ENCODE data around the gene GABRD.

GABRD gene

DNA sequence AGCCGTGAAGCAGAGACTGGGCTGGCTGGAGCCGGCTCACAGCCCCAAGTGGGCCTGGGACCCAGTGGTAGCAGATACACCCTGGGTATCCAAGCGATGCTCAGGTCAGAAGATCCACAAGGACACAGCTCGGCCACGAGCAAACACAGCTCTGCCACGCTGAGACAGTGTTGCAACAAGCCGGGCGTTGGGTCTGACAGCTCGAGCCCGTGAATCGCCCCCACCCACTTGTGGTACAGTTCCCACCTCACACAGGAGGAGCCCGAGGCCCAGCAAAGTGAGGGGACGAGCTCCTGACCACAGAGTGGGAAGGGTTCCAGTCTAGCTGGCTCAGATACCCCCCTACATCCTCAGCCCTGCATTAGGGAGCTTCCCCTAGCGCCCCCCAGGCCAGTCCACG lies 22.2 kb downstream of the GABRD start:
- Histone ChIP-seq H3K4me1 (ENCODE audit: control insufficient read depth, insufficient read depth, low read length, unreplicated experiment) (no peaks in the 10 kb centered on the region), H3K79me2 (ENCODE audit: control insufficient read depth, insufficient read depth, low read length, unreplicated experiment) (no peaks in the 10 kb centered on the region), H2AFZ (ENCODE audit: low read length, unreplicated experiment) (no peak overlapping the region), H3K27me3 (ENCODE audit: insufficient read depth, low read length) (peaks cover 27% of the 10 kb centered on the region), H3K36me3 (ENCODE audit: insufficient read depth, low read length) (no peaks in the 10 kb centered on the region), H3K4me3 (ENCODE audit: low read depth, low read length) (no peak overlapping the region), H3K27ac (ENCODE audit: low read depth, low read length) (no peak overlapping the region)

DNA sequence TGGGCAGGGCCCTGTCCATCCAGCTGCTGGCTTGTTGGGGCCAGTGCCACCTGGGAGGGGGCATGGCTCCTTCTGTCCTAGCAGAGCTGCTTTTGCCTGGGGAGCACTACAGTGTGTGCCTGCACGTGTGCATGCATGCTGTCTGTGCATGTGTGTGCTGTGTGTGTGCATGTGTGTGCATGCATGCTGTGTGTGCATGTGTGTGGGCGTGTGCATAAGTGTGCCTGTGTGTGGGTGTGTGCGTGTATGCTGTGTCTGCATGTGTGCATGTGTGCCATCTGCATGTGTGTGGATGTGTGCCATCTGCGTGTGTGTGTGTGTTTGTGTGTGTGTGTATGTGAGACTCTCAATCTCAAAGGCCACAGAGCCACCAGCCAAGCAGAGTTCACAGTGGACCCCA lies 22.7 kb downstream of the GABRD start:
- Histone ChIP-seq H3K27ac (ENCODE audit: low read depth, low read length) (no peak overlapping the region), H3K36me3 (ENCODE audit: insufficient read depth, low read length) (no peaks in the 10 kb centered on the region), H2AFZ (ENCODE audit: low read length, unreplicated experiment) (no peak overlapping the region), H3K79me2 (ENCODE audit: control insufficient read depth, insufficient read depth, low read length, unreplicated experiment) (no peaks in the 10 kb centered on the region), H3K27me3 (ENCODE audit: insufficient read depth, low read length) (peaks cover 27% of the 10 kb centered on the region), H3K4me1 (ENCODE audit: control insufficient read depth, insufficient read depth, low read length, unreplicated experiment) (no peaks in the 10 kb centered on the region), H3K4me3 (ENCODE audit: low read depth, low read length) (no peak overlapping the region)

GRCh38 chr1:2042830-2043773 lies 24.0 kb downstream of the GABRD start:
- peaks cover 23% of the 10 kb centered on the region for H3K27me3 ChIP-seq (ENCODE audit: insufficient read depth, low read length)
- H3K4me1 ChIP-seq (ENCODE audit: control insufficient read depth, insufficient read depth, low read length, unreplicated experiment) = no peaks in the 10 kb centered on the region
- H3K4me3 ChIP-seq (ENCODE audit: low read depth, low read length) = no peak overlapping the region
- no peak overlapping the region for H3K27ac ChIP-seq (ENCODE audit: low read depth, low read length)
- no peaks in the 10 kb centered on the region for H3K36me3 ChIP-seq (ENCODE audit: insufficient read depth, low read length)
- H3K79me2 ChIP-seq (ENCODE audit: control insufficient read depth, insufficient read depth, low read length, unreplicated experiment) = no peaks in the 10 kb centered on the region
- no peak overlapping the region for H2AFZ ChIP-seq (ENCODE audit: low read length, unreplicated experiment)

DNA sequence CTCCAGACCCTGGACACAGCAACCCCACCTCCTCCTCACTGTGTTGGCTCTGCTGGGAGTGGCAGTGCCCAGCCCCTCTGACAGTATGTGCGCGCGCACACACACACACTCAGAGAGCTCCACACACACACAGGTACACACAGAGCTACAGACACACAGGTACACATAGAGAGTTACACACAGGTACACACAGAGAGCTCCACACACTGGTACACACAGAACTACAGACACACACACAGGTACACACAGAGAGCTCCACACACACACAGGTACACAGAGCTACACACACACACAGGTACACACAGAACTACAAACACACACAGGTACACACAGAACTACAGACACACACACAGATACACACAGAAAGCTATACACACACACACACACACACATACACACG lies 24.7 kb downstream of the GABRD start:
- H3K27me3 ChIP-seq (ENCODE audit: insufficient read depth, low read length) = peaks cover 18% of the 10 kb centered on the region
- no peak overlapping the region for H2AFZ ChIP-seq (ENCODE audit: low read length, unreplicated experiment)
- H3K4me1 ChIP-seq (ENCODE audit: control insufficient read depth, insufficient read depth, low read length, unreplicated experiment) = no peaks in the 10 kb centered on the region
- H3K27ac ChIP-seq (ENCODE audit: low read depth, low read length) = no peak overlapping the region
- no peak overlapping the region for H3K4me3 ChIP-seq (ENCODE audit: low read depth, low read length)
- no peaks in the 10 kb centered on the region for H3K36me3 ChIP-seq (ENCODE audit: insufficient read depth, low read length)
- H3K79me2 ChIP-seq (ENCODE audit: control insufficient read depth, insufficient read depth, low read length, unreplicated experiment) = no peaks in the 10 kb centered on the region

DNA sequence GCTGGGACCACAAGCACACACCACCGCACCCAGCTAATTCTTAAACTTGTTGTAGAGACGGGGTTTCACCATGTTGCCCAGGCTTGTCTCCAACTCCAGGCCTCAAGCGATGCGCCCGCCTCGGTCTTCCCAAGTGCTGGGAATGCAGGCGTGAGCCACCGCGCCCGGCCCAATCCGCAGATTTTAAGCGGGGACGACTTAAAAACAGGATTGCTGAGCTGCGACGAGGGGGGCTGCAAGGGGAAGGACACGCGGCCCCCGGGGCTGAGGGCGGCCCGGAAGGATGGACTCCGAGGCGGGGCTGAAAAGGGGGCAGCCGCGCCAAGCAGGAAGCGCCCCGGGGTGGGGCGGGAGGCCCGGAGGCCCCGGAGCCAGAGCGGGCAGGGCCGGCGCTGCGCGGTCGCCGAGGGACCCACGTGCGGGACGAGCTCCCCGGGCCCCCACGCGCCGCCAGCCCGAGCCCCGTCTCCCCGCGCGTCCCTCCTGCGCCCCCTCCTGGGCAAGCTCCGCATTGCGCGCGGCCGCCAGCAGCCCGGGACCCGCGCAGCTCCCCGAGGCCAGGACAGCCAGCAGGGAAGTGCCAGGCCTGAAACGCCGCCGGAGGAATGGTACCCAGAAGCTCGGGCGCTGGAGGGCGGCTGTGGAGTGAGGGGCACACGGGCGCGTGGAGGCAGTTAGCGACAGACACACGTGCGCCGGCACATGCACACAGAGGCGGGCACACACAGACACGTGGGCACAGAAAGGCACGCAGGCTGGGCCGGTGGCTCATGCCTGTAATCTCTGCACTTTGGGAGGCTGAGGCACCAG lies 25.6 kb downstream of the GABRD start:
- no peaks in the 10 kb centered on the region for H3K4me1 ChIP-seq (ENCODE audit: control insufficient read depth, insufficient read depth, low read length, unreplicated experiment)
- no peaks in the 10 kb centered on the region for H3K36me3 ChIP-seq (ENCODE audit: insufficient read depth, low read length)
- no peak overlapping the region for H3K27ac ChIP-seq (ENCODE audit: low read depth, low read length)
- H3K4me3 ChIP-seq (ENCODE audit: low read depth, low read length) = peak overlapping the region; percentile 62
- H2AFZ ChIP-seq (ENCODE audit: low read length, unreplicated experiment) = peak overlapping the region; percentile 69
- H3K79me2 ChIP-seq (ENCODE audit: control insufficient read depth, insufficient read depth, low read length, unreplicated experiment) = no peaks in the 10 kb centered on the region
- peaks cover 19% of the 10 kb centered on the region for H3K27me3 ChIP-seq (ENCODE audit: insufficient read depth, low read length)

GRCh38 chr1:2045468-2046173 lies 26.5 kb downstream of the GABRD start:
- Histone ChIP-seq H2AFZ (ENCODE audit: low read length, unreplicated experiment) (no peak overlapping the region), H3K27ac (ENCODE audit: low read depth, low read length) (no peak overlapping the region), H3K4me3 (ENCODE audit: low read depth, low read length) (no peak overlapping the region), H3K36me3 (ENCODE audit: insufficient read depth, low read length) (no peaks in the 10 kb centered on the region), H3K79me2 (ENCODE audit: control insufficient read depth, insufficient read depth, low read length, unreplicated experiment) (no peaks in the 10 kb centered on the region), H3K4me1 (ENCODE audit: control insufficient read depth, insufficient read depth, low read length, unreplicated experiment) (no peaks in the 10 kb centered on the region), H3K27me3 (ENCODE audit: insufficient read depth, low read length) (peaks cover 23% of the 10 kb centered on the region)

DNA sequence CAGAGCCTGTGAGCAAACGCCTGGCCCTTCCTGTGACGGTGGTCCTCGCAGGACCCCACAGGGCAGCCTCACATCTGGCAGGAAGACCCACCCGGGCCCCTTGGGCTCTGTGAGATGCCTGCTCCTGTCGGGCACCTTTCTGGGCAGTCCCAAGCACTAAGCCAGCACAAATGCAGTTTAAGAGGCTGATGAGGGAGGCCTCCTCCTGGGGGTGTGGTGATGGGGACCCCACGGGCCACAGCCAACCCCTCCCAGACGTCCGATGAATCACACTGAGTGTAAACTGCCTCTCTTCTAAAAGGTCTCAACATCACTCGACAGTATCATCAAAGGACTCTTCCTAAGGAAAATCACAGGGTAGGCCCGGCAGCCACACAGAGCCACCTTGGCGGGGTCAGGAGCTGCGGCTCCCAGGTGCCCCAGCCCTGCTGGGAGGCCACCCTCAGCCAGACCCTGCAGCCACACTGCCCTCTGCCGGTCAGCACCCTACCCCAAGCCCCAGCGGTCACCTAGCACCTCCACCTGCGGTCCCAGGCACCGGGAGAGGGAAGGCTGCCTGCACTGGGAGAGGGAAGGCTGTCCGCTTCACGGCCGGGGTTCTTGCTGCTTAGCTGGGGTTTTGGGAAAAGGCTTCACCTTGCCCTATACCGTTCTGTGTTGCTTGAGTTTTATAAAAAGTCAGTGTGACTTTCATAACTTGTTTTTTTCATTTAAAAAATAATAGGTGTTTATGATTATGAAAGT lies 27.2 kb downstream of the GABRD start:
- no peak overlapping the region for H3K4me3 ChIP-seq (ENCODE audit: low read depth, low read length)
- H3K36me3 ChIP-seq (ENCODE audit: insufficient read depth, low read length) = no peaks in the 10 kb centered on the region
- no peak overlapping the region for H2AFZ ChIP-seq (ENCODE audit: low read length, unreplicated experiment)
- H3K79me2 ChIP-seq (ENCODE audit: control insufficient read depth, insufficient read depth, low read length, unreplicated experiment) = no peaks in the 10 kb centered on the region
- peaks cover 23% of the 10 kb centered on the region for H3K27me3 ChIP-seq (ENCODE audit: insufficient read depth, low read length)
- H3K27ac ChIP-seq (ENCODE audit: low read depth, low read length) = no peak overlapping the region
- no peaks in the 10 kb centered on the region for H3K4me1 ChIP-seq (ENCODE audit: control insufficient read depth, insufficient read depth, low read length, unreplicated experiment)

- Histone ChIP-seq H3K27ac (ENCODE audit: low read depth, low read length) (no peak overlapping the region), H2AFZ (ENCODE audit: low read length, unreplicated experiment) (no peak overlapping the region), H3K4me1 (ENCODE audit: control insufficient read depth, insufficient read depth, low read length, unreplicated experiment) (no peaks in the 10 kb centered on the region), H3K27me3 (ENCODE audit: insufficient read depth, low read length) (peaks cover 31% of the 10 kb centered on the region), H3K4me3 (ENCODE audit: low read depth, low read length) (no peak overlapping the region), H3K36me3 (ENCODE audit: insufficient read depth, low read length) (no peaks in the 10 kb centered on the region), H3K79me2 (ENCODE audit: control insufficient read depth, insufficient read depth, low read length, unreplicated experiment) (no peaks in the 10 kb centered on the region)
These were observed 28.0 kb downstream of the GABRD start for GRCh38 chr1:2046953-2047748.

GRCh38 chr1:2047749-2048729 lies 28.9 kb downstream of the GABRD start:
- Histone ChIP-seq H3K79me2 (ENCODE audit: control insufficient read depth, insufficient read depth, low read length, unreplicated experiment) (no peaks in the 10 kb centered on the region), H3K36me3 (ENCODE audit: insufficient read depth, low read length) (no peaks in the 10 kb centered on the region), H3K27ac (ENCODE audit: low read depth, low read length) (no peak overlapping the region), H3K4me3 (ENCODE audit: low read depth, low read length) (no peak overlapping the region), H2AFZ (ENCODE audit: low read length, unreplicated experiment) (no peak overlapping the region), H3K27me3 (ENCODE audit: insufficient read depth, low read length) (peaks cover 36% of the 10 kb centered on the region), H3K4me1 (ENCODE audit: control insufficient read depth, insufficient read depth, low read length, unreplicated experiment) (no peaks in the 10 kb centered on the region)

All from ACC112 (cell line).